Ishikawa (cell line): ENCODE data around the gene STEAP4.

ENCODE experiments used
- CEBPB ChIP-seq: IDR thresholded peaks from 2 replicates; pipeline ENCODE4 v1.6.1; 2012
- CREB1 ChIP-seq: IDR thresholded peaks from 2 replicates; pipeline ENCODE4 v1.6.1; 2012; ENCODE audit warnings: low read depth
- EP300 ChIP-seq: IDR thresholded peaks from 2 replicates; pipeline ENCODE4 v1.6.1; 2012; ENCODE audit warnings: borderline replicate concordance
- FOXM1 ChIP-seq: IDR thresholded peaks from 2 replicates; pipeline ENCODE4 v1.6.1; 2012; ENCODE audit warnings: low read depth, borderline replicate concordance
- RAD21 ChIP-seq: IDR thresholded peaks from 2 replicates; pipeline ENCODE4 v1.6.1; 2012; ENCODE audit warnings: low read depth
- TAF1 ChIP-seq: IDR thresholded peaks from 2 replicates; pipeline ENCODE4 v1.6.1; 2012; ENCODE audit warnings: low read depth, mild to moderate bottlenecking
- TCF12 ChIP-seq: IDR thresholded peaks from 2 replicates; pipeline ENCODE4 v1.6.1; 2012; ENCODE audit warnings: low read depth
- YY1 ChIP-seq: IDR thresholded peaks from 2 replicates; pipeline ENCODE4 v1.6.1; 2012; ENCODE audit warnings: low read depth
- ZBTB7A ChIP-seq: IDR thresholded peaks from 2 replicates; pipeline ENCODE4 v1.6.1; 2012; ENCODE audit warnings: low read depth
- TF ChIP-seq, protein P1 (sequence below): IDR thresholded peaks from 2 replicates; pipeline ENCODE4 v1.6.1; 2012
- TF ChIP-seq, protein P2 (sequence below): IDR thresholded peaks from 2 replicates; pipeline ENCODE4 v1.6.1; 2012
- TF ChIP-seq, protein P3 (sequence below): IDR thresholded peaks from 2 replicates; pipeline ENCODE4 v1.6.1; 2012; ENCODE audit warnings: low read depth, mild to moderate bottlenecking

DNA sequence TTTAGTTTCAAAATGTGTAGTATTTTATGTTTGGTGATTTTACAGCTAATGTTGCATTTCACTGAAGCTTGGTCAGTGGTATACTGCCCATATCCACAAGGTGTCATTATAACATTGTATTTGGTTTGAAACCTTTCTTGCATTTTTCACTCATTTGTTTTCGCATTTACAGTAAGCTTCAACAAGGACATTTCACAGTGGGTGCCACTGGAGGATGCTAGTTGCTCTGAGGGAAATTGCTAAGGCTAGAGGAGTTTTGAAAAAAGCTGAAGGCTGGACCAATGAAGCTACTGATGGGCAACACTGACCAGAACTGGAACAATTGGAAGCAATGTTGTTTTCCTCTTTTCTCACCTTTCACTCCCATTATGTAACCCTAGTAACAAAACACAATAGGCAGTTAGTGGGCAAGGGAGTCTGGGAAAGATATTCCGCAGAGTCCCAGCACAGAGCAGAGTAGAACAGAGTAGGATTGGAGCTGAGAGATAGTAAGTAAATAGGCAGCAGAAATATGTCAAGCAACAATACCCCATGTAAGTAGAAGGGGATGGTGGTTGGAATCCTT lies 63.3 kb downstream of the STEAP4 start:
- TF ChIP-seq FOXM1 (no peak), EP300 (no peak), CEBPB (no peak), TCF12 (no peak), RAD21 (peak; percentile 92), YY1 (no peak), CREB1 (no peak), ZBTB7A (no peak), TAF1 (no peak)
- TF ChIP-seq, protein P1, sequence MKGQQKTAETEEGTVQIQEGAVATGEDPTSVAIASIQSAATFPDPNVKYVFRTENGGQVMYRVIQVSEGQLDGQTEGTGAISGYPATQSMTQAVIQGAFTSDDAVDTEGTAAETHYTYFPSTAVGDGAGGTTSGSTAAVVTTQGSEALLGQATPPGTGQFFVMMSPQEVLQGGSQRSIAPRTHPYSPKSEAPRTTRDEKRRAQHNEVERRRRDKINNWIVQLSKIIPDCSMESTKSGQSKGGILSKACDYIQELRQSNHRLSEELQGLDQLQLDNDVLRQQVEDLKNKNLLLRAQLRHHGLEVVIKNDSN: no peak
- TF ChIP-seq, protein P2, sequence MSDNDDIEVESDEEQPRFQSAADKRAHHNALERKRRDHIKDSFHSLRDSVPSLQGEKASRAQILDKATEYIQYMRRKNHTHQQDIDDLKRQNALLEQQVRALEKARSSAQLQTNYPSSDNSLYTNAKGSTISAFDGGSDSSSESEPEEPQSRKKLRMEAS: no peak
- TF ChIP-seq, protein P3, sequence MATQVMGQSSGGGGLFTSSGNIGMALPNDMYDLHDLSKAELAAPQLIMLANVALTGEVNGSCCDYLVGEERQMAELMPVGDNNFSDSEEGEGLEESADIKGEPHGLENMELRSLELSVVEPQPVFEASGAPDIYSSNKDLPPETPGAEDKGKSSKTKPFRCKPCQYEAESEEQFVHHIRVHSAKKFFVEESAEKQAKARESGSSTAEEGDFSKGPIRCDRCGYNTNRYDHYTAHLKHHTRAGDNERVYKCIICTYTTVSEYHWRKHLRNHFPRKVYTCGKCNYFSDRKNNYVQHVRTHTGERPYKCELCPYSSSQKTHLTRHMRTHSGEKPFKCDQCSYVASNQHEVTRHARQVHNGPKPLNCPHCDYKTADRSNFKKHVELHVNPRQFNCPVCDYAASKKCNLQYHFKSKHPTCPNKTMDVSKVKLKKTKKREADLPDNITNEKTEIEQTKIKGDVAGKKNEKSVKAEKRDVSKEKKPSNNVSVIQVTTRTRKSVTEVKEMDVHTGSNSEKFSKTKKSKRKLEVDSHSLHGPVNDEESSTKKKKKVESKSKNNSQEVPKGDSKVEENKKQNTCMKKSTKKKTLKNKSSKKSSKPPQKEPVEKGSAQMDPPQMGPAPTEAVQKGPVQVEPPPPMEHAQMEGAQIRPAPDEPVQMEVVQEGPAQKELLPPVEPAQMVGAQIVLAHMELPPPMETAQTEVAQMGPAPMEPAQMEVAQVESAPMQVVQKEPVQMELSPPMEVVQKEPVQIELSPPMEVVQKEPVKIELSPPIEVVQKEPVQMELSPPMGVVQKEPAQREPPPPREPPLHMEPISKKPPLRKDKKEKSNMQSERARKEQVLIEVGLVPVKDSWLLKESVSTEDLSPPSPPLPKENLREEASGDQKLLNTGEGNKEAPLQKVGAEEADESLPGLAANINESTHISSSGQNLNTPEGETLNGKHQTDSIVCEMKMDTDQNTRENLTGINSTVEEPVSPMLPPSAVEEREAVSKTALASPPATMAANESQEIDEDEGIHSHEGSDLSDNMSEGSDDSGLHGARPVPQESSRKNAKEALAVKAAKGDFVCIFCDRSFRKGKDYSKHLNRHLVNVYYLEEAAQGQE: no peak
